Measurements from ENCODE around the gene CACNB3.

DNA sequence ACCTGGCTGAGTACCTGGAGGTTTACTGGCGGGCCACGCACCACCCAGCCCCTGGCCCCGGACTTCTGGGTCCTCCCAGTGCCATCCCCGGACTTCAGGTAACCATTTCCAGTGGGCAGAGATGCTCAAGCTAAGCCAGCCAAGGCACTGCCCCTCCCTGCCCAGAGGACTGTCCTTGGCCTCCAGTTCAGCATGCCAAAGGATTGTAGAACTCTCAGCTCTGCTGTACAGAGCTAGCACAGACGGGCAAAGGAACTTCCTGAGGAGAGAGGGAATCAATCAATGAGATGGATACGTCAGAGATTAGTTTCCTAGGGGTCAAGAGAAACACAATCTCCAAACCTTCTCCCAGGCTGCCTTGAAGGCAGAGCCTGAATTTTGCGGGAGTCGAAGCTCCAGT, 8.7 kb downstream of the CACNB3 start:
- TF ChIP-seq, protein P1, sequence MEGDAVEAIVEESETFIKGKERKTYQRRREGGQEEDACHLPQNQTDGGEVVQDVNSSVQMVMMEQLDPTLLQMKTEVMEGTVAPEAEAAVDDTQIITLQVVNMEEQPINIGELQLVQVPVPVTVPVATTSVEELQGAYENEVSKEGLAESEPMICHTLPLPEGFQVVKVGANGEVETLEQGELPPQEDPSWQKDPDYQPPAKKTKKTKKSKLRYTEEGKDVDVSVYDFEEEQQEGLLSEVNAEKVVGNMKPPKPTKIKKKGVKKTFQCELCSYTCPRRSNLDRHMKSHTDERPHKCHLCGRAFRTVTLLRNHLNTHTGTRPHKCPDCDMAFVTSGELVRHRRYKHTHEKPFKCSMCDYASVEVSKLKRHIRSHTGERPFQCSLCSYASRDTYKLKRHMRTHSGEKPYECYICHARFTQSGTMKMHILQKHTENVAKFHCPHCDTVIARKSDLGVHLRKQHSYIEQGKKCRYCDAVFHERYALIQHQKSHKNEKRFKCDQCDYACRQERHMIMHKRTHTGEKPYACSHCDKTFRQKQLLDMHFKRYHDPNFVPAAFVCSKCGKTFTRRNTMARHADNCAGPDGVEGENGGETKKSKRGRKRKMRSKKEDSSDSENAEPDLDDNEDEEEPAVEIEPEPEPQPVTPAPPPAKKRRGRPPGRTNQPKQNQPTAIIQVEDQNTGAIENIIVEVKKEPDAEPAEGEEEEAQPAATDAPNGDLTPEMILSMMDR (IDR thresholded peaks at IDR 0.05; ENCODE audit: insufficient read depth, low read depth, low read length): no peak
- no peak for TF ChIP-seq EZH2 (IDR thresholded peaks at IDR 0.05; ENCODE audit: insufficient read depth, low read length)

Measured in astrocyte (in vitro differentiated cells and primary cell).